WTC11 (cell line): ENCODE data around the gene SYNDIG1. TPM values are rescaled to one million over a fixed set of nuclear protein-coding genes. Genes with fewer than 3 reads are reported as not detected.

Experiments
- ATAC-seq: fragments of 200-7000 bp; cut with Tn5 transposase; 2 replicates; pipeline ENCODE4 v1.10.0; 2021; ENCODE audit warnings: mild to moderate bottlenecking, moderate library complexity
- CTCF ChIA-PET: fragments of 300-600 bp; sonication (Branson Sonifier 250); formaldehyde crosslinking; loops from one replicate; lab custom pipeline; 2021; ENCODE audit warnings: antibody characterized with exemption; lab: Charles Lee
- POLR2A ChIA-PET: fragments of 350-600 bp; sonication (Branson Sonifier 250); formaldehyde crosslinking; loops from one replicate; lab custom pipeline; 2021; ENCODE audit warnings: antibody characterized with exemption; lab: Charles Lee
- DNase-seq: peaks from one replicate; pipeline ENCODE4 v3.0.0; 2021; ENCODE audit warnings: low spot score
- H3K27ac Mint-ChIP-seq: 2 replicates; pipeline ENCODE4 v1.8.0; 2021; ENCODE audit warnings: mixed read lengths
- H3K27me3 Mint-ChIP-seq: 2 replicates; pipeline ENCODE4 v1.8.0; 2021; ENCODE audit warnings: low read depth, mild to moderate bottlenecking, moderate library complexity, mixed read lengths
- H3K36me3 Mint-ChIP-seq: 2 replicates; pipeline ENCODE4 v1.8.0; 2021; ENCODE audit warnings: mixed read lengths
- H3K4me1 Mint-ChIP-seq: 2 replicates; pipeline ENCODE4 v1.8.0; 2022; ENCODE audit warnings: mixed read lengths
- H3K4me3 Mint-ChIP-seq: 2 replicates; pipeline ENCODE4 v1.8.0; 2021; ENCODE audit warnings: mild to moderate bottlenecking, moderate library complexity, mixed read lengths
- H3K9me3 Mint-ChIP-seq: 2 replicates; pipeline ENCODE4 v1.8.0; 2021; ENCODE audit warnings: mixed read lengths
- CREB1 ChIP-seq: sonication (generic); formaldehyde crosslinking; IDR thresholded peaks from 2 replicates; pipeline ENCODE4 v1.8.0; 2023; ENCODE audit warnings: mild to moderate bottlenecking, missing genetic modification reagents
- ELF4 ChIP-seq: sonication (generic); formaldehyde crosslinking; IDR thresholded peaks from 2 replicates; pipeline ENCODE4 v1.8.1; 2022; ENCODE audit warnings: low read depth, mild to moderate bottlenecking, moderate library complexity, missing genetic modification reagents
- ESRRA ChIP-seq: sonication (generic); formaldehyde crosslinking; IDR thresholded peaks from 2 replicates; pipeline ENCODE4 v1.8.1; 2022; ENCODE audit warnings: mild to moderate bottlenecking, missing genetic modification reagents, borderline replicate concordance
- IRF2 ChIP-seq: sonication (generic); formaldehyde crosslinking; IDR thresholded peaks from 2 replicates; pipeline ENCODE4 v1.8.0; 2022; ENCODE audit warnings: low read depth, missing genetic modification reagents, borderline replicate concordance
- JAZF1 ChIP-seq: fragments of 250-450 bp; sonication (Bioruptor Pico); IDR thresholded peaks from 2 replicates; pipeline ENCODE4 v1.9.0; 2021; ENCODE audit warnings: moderate library complexity, mild to moderate bottlenecking, inconsistent platforms
- JUN ChIP-seq: sonication (generic); formaldehyde crosslinking; IDR thresholded peaks from 2 replicates; pipeline ENCODE4 v1.8.0; 2023; ENCODE audit warnings: mild to moderate bottlenecking, missing genetic modification reagents
- NFATC4 ChIP-seq: fragments of 250-450 bp; sonication (Bioruptor Pico); IDR thresholded peaks from 2 replicates; pipeline ENCODE4 v1.9.0; 2021; ENCODE audit warnings: mild to moderate bottlenecking
- NFE2L1 ChIP-seq: sonication (generic); formaldehyde crosslinking; IDR thresholded peaks from 2 replicates; pipeline ENCODE4 v1.8.1; 2023; ENCODE audit warnings: missing genetic modification reagents
- NR1H2 ChIP-seq: sonication (generic); formaldehyde crosslinking; IDR thresholded peaks from 2 replicates; pipeline ENCODE4 v1.9.0; 2021; ENCODE audit warnings: mild to moderate bottlenecking, moderate library complexity, missing genetic modification reagents
- OVOL2 ChIP-seq: fragments of 250-450 bp; sonication (Bioruptor Pico); IDR thresholded peaks from 2 replicates; pipeline ENCODE4 v1.9.0; 2021; ENCODE audit warnings: mild to moderate bottlenecking, borderline replicate concordance
- RELA ChIP-seq: sonication (generic); formaldehyde crosslinking; IDR thresholded peaks from 2 replicates; pipeline ENCODE4 v1.8.1; 2022; ENCODE audit warnings: missing genetic modification reagents, mild to moderate bottlenecking, borderline replicate concordance
- RORB ChIP-seq: fragments of 250-450 bp; sonication (Bioruptor Pico); IDR thresholded peaks from 2 replicates; pipeline ENCODE4 v1.9.0; 2021; ENCODE audit warnings: mild to moderate bottlenecking
- SMAD3 ChIP-seq: sonication (generic); formaldehyde crosslinking; IDR thresholded peaks from 2 replicates; pipeline ENCODE4 v1.8.0; 2022; ENCODE audit warnings: missing genetic modification reagents, mild to moderate bottlenecking, borderline replicate concordance
- SMAD4 ChIP-seq: sonication (generic); formaldehyde crosslinking; IDR thresholded peaks from 2 replicates; pipeline ENCODE4 v1.8.0; 2022; ENCODE audit warnings: mild to moderate bottlenecking, missing genetic modification reagents
- total RNA-seq: library from RNA; stranded (reverse); gene quantifications from 3 replicates; pipeline ENCODE4 v1.2.3, GENCODE V29; 2021
- TF ChIP-seq, protein P1 (sequence below): sonication (generic); formaldehyde crosslinking; conservative IDR thresholded peaks from 2 replicates; pipeline ENCODE4 v1.8.1; 2023; ENCODE audit warnings: mild to moderate bottlenecking, low read depth, missing genetic modification reagents, moderate library complexity
- TF ChIP-seq, protein P2 (sequence below): fragments of 250-450 bp; sonication (Bioruptor Pico); IDR thresholded peaks from 2 replicates; pipeline ENCODE4 v1.9.0; 2021; ENCODE audit warnings: moderate library complexity, mild to moderate bottlenecking, inconsistent platforms, borderline replicate concordance
- TF ChIP-seq, protein P3 (sequence below): sonication (generic); formaldehyde crosslinking; IDR thresholded peaks from 2 replicates; pipeline ENCODE4 v1.8.1; 2022; ENCODE audit warnings: mild to moderate bottlenecking, missing genetic modification reagents, moderate library complexity, borderline replicate concordance
- TF ChIP-seq, protein P4 (sequence below): sonication (generic); formaldehyde crosslinking; IDR thresholded peaks from 2 replicates; pipeline ENCODE4 v1.8.1; 2023; ENCODE audit warnings: mild to moderate bottlenecking, missing genetic modification reagents
- TF ChIP-seq, protein P5 (sequence below): fragments of 250-450 bp; sonication (Bioruptor Pico); IDR thresholded peaks from 2 replicates; pipeline ENCODE4 v1.9.0; 2021; ENCODE audit warnings: mild to moderate bottlenecking
- TF ChIP-seq, protein P6 (sequence below): sonication (generic); formaldehyde crosslinking; IDR thresholded peaks from 2 replicates; pipeline ENCODE4 v1.8.0; 2023; ENCODE audit warnings: missing genetic modification reagents
- TF ChIP-seq, protein P7 (sequence below): sonication (generic); formaldehyde crosslinking; IDR thresholded peaks from 2 replicates; pipeline ENCODE4 v1.8.0; 2022; ENCODE audit warnings: mild to moderate bottlenecking, missing genetic modification reagents

The SYNDIG1 gene
- total RNA-seq, 1 experiment from 2014 or later, result 6.4 TPM

DNA sequence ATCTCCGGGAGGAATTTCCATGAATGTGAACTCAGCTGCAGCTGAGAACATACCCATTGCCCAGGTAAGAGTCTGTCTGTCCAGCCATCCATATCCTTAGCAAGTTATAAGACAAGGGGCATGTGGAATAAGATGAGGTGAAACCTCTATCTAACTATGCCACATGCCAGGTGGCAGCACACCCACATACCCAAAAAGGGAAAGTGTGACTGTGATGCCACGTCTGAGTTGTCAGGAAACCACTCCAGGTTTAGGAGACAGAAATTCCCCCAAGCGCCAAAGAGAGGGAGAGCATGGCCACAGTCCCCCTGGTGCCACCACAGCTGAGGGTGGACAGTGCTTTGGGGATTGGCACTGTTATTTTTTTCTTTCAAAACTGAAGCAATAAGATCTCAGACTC, 36.7 kb downstream of the SYNDIG1 start (continued):
- TF ChIP-seq, protein P1, sequence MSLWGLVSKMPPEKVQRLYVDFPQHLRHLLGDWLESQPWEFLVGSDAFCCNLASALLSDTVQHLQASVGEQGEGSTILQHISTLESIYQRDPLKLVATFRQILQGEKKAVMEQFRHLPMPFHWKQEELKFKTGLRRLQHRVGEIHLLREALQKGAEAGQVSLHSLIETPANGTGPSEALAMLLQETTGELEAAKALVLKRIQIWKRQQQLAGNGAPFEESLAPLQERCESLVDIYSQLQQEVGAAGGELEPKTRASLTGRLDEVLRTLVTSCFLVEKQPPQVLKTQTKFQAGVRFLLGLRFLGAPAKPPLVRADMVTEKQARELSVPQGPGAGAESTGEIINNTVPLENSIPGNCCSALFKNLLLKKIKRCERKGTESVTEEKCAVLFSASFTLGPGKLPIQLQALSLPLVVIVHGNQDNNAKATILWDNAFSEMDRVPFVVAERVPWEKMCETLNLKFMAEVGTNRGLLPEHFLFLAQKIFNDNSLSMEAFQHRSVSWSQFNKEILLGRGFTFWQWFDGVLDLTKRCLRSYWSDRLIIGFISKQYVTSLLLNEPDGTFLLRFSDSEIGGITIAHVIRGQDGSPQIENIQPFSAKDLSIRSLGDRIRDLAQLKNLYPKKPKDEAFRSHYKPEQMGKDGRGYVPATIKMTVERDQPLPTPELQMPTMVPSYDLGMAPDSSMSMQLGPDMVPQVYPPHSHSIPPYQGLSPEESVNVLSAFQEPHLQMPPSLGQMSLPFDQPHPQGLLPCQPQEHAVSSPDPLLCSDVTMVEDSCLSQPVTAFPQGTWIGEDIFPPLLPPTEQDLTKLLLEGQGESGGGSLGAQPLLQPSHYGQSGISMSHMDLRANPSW (CRISPR knock-in tag), result no peak
- TF ChIP-seq, protein P2, sequence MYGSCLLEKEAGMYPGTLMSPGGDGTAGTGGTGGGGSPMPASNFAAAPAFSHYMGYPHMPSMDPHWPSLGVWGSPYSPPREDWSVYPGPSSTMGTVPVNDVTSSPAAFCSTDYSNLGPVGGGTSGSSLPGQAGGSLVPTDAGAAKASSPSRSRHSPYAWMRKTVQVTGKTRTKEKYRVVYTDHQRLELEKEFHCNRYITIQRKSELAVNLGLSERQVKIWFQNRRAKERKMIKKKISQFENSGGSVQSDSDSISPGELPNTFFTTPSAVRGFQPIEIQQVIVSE (CRISPR knock-in tag), result no peak
- TF ChIP-seq NFATC4 (CRISPR knock-in tag), result no peak

DNA sequence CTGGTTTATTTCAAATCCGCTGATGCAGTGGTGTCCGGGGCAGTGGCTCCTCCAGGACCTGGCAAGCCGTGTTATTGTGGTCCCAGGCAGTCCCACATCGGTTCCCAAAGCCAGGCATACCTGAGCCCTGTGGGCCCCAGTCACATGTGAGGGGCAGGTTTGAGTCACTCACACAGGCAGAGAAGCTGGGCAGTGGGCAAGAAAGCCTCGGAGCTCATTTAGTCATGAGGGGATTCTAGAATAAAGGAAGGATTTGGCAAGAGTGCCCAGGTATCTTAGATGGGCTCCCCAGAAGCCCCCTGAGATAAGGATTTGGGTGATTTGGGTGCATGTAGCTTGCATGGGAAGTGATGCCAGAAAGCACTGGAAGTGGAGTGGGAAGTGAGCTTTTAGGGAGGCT, 37.3 kb downstream of the SYNDIG1 start:
- POLR2A ChIA-PET, result no interaction called here
- ATAC-seq, result no peak
- CTCF ChIA-PET, result interaction anchor here (1.2 kb wide), 1 partner anchor 346 kb away, joined by 3 read pairs; no protein-coding TSS in a partner anchor
- Mint-ChIP-seq H3K4me3 (no peak overlapping the region), H3K27ac (no peak overlapping the region), H3K27me3 (no peaks in the 10 kb centered on the region), H3K4me1 (peaks cover 2% of the 10 kb centered on the region; the same call in 1 of the 2 replicates), H3K36me3 (peaks cover 12% of the 10 kb centered on the region), H3K9me3 (peaks cover 19% of the 10 kb centered on the region)
- no peak for DNase-seq
- no peak for TF ChIP-seq JUN
- TF ChIP-seq ELF4, result no peak
- TF ChIP-seq RORB (CRISPR knock-in tag), result no peak
- no peak for TF ChIP-seq NFE2L1 (CRISPR knock-in tag)
- TF ChIP-seq, protein P3, sequence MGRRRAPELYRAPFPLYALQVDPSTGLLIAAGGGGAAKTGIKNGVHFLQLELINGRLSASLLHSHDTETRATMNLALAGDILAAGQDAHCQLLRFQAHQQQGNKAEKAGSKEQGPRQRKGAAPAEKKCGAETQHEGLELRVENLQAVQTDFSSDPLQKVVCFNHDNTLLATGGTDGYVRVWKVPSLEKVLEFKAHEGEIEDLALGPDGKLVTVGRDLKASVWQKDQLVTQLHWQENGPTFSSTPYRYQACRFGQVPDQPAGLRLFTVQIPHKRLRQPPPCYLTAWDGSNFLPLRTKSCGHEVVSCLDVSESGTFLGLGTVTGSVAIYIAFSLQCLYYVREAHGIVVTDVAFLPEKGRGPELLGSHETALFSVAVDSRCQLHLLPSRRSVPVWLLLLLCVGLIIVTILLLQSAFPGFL (CRISPR knock-in tag), result no peak
- TF ChIP-seq CREB1 (CRISPR knock-in tag), result no peak
- no peak for TF ChIP-seq JAZF1 (CRISPR knock-in tag)
- no peak for TF ChIP-seq NFATC4 (CRISPR knock-in tag)
- TF ChIP-seq, protein P4, sequence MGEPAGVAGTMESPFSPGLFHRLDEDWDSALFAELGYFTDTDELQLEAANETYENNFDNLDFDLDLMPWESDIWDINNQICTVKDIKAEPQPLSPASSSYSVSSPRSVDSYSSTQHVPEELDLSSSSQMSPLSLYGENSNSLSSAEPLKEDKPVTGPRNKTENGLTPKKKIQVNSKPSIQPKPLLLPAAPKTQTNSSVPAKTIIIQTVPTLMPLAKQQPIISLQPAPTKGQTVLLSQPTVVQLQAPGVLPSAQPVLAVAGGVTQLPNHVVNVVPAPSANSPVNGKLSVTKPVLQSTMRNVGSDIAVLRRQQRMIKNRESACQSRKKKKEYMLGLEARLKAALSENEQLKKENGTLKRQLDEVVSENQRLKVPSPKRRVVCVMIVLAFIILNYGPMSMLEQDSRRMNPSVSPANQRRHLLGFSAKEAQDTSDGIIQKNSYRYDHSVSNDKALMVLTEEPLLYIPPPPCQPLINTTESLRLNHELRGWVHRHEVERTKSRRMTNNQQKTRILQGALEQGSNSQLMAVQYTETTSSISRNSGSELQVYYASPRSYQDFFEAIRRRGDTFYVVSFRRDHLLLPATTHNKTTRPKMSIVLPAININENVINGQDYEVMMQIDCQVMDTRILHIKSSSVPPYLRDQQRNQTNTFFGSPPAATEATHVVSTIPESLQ (CRISPR knock-in tag), result no peak

DNA sequence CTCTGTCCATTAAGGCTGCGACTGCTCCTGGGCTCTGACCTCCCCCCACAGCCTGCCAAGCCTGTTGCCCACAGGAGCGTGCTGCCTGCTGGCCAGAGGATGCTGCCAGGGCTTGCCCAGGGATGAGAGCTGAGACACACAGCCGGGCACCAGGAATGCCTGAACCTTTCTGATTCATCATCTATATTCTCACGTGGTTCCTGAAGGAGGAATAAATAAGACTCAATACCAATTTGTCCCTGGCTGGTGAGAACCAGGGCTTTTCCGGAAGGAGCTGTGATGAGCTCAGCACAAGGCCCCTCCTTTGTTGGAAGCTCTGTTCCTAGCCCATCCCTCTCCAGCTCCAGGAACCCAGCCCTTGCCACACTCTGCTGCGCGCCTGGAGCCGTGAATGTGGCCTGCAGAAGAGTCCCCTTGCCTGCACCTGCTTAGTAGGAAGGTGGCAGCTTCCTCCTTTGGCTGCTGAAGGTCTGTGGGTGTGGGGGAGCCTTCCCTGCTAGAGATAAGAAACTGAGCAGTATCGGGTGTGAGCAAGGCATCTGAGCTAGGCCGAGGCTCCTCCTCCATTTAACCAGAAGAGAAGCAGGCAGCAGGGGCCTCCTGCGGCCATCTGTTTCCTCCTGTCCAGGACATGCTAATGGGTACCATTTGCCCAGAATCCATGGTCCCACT, 37.9 kb downstream of the SYNDIG1 start:
- POLR2A ChIA-PET, result no interaction called here
- DNase-seq (no peak), ATAC-seq (no peak)
- Mint-ChIP-seq H3K27me3 (no peaks in the 10 kb centered on the region), H3K4me1 (peaks cover 5% of the 10 kb centered on the region), H3K27ac (no peak overlapping the region), H3K4me3 (no peak overlapping the region), H3K9me3 (peaks cover 20% of the 10 kb centered on the region), H3K36me3 (peaks cover 14% of the 10 kb centered on the region)
- CTCF ChIA-PET, result interaction anchor here (0.8 to 1.2 kb wide), 2 partner anchors 347 to 411 kb away, joined by 3 to 4 read pairs; no protein-coding TSS in a partner anchor
- TF ChIP-seq, protein P5, sequence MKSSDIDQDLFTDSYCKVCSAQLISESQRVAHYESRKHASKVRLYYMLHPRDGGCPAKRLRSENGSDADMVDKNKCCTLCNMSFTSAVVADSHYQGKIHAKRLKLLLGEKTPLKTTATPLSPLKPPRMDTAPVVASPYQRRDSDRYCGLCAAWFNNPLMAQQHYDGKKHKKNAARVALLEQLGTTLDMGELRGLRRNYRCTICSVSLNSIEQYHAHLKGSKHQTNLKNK (CRISPR knock-in tag), result no peak
- TF ChIP-seq, protein P6, sequence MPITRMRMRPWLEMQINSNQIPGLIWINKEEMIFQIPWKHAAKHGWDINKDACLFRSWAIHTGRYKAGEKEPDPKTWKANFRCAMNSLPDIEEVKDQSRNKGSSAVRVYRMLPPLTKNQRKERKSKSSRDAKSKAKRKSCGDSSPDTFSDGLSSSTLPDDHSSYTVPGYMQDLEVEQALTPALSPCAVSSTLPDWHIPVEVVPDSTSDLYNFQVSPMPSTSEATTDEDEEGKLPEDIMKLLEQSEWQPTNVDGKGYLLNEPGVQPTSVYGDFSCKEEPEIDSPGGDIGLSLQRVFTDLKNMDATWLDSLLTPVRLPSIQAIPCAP (CRISPR knock-in tag), result no peak
- TF ChIP-seq JUN, result no peak
- no peak for TF ChIP-seq OVOL2 (CRISPR knock-in tag)
- no peak for TF ChIP-seq RELA (CRISPR knock-in tag)
- TF ChIP-seq, protein P1 (CRISPR knock-in tag), result no peak
- TF ChIP-seq NR1H2, result no peak
- TF ChIP-seq RORB (CRISPR knock-in tag), result no peak
- TF ChIP-seq ESRRA (CRISPR knock-in tag), result no peak
- no peak for TF ChIP-seq SMAD4 (CRISPR knock-in tag)
- TF ChIP-seq IRF2 (CRISPR knock-in tag), result no peak
- TF ChIP-seq SMAD3 (CRISPR knock-in tag), result no peak
- TF ChIP-seq, protein P7, sequence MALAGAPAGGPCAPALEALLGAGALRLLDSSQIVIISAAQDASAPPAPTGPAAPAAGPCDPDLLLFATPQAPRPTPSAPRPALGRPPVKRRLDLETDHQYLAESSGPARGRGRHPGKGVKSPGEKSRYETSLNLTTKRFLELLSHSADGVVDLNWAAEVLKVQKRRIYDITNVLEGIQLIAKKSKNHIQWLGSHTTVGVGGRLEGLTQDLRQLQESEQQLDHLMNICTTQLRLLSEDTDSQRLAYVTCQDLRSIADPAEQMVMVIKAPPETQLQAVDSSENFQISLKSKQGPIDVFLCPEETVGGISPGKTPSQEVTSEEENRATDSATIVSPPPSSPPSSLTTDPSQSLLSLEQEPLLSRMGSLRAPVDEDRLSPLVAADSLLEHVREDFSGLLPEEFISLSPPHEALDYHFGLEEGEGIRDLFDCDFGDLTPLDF (CRISPR knock-in tag), result no peak
